A673 (cell line): ENCODE results near the gene RGS2. TPM values are rescaled to one million over a fixed set of nuclear protein-coding genes. Genes with fewer than 3 reads are reported as not detected.

Source experiments
- BruUV-seq: library from RNA; stranded (reverse); fragments of 400-500 nt; replicated peaks from 2 replicates; lab custom pipeline; 2021; lab: Mats Ljungman, UMichigan
- CTCF ChIA-PET: fragments of 300-600 bp; sonication (Branson Sonifier 250); formaldehyde crosslinking; loops from one replicate; lab custom pipeline; 2022; ENCODE audit warnings: antibody characterized with exemption; lab: Charles Lee
- POLR2A ChIA-PET: fragments of 300-600 bp; sonication (Branson Sonifier 250); formaldehyde crosslinking; loops from one replicate; lab custom pipeline; 2022; ENCODE audit warnings: antibody characterized with exemption; ENCODE audit not compliant: low non-redundant PET; lab: Charles Lee
- DNase-seq: peaks from one replicate; pipeline ENCODE4 v3.0.0-alpha.2; 2015; ENCODE audit warnings: low spot score
- H3K27ac ChIP-seq: fragments of 200-600 bp; sonication (generic); 2 replicates; pipeline ENCODE4 v1.5.1; 2016; ENCODE audit warnings: mixed run types, low read depth, mild to moderate bottlenecking, mixed read lengths, antibody characterized with exemption, low read length; ENCODE audit not compliant: poor library complexity, severe bottlenecking
- H3K27me3 ChIP-seq: fragments of 200-600 bp; sonication (generic); replicated peaks from 2 replicates; pipeline ENCODE4 v1.6.1; 2017; ENCODE audit warnings: mixed run types, low read depth, mild to moderate bottlenecking, mixed read lengths, antibody characterized with exemption, low read length; ENCODE audit not compliant: insufficient read depth, poor library complexity
- H3K36me3 ChIP-seq: fragments of 200-600 bp; sonication (generic); 2 replicates; pipeline ENCODE4 v1.6.1; 2016; ENCODE audit warnings: mixed run types, mild to moderate bottlenecking, mixed read lengths, antibody characterized with exemption, low read length; ENCODE audit not compliant: insufficient read depth, poor library complexity, severe bottlenecking
- H3K4me1 ChIP-seq: fragments of 200-600 bp; sonication (generic); 2 replicates; pipeline ENCODE4 v1.6.1; 2017; ENCODE audit warnings: mixed run types, mild to moderate bottlenecking, mixed read lengths, antibody characterized with exemption, low read length; ENCODE audit not compliant: insufficient read depth, poor library complexity, severe bottlenecking
- H3K4me3 ChIP-seq: fragments of 200-600 bp; sonication (generic); 2 replicates; pipeline ENCODE4 v1.5.1; 2016; ENCODE audit warnings: low read depth, mixed run types, mild to moderate bottlenecking, mixed read lengths, low read length; ENCODE audit not compliant: poor library complexity, severe bottlenecking
- H3K9me3 ChIP-seq: fragments of 200-600 bp; sonication (generic); 2 replicates; pipeline ENCODE4 v1.6.1; 2016; ENCODE audit warnings: mixed run types, low read depth, mild to moderate bottlenecking, mixed read lengths, antibody characterized with exemption, low read length; ENCODE audit not compliant: poor library complexity, severe bottlenecking
- EZH2 ChIP-seq: fragments of 200-600 bp; sonication (generic); IDR thresholded peaks from 2 replicates; pipeline ENCODE4 v1.6.1; 2017; ENCODE audit warnings: borderline replicate concordance, low read depth, mild to moderate bottlenecking, mixed read lengths, antibody characterized with exemption, low read length; ENCODE audit not compliant: poor library complexity, severe bottlenecking
- intact Hi-C: fragments of 100-400 bp; cut with micrococcal nuclease; formaldehyde crosslinking; loops from one replicate; pipeline ENCODE4 v1.10.0; 2022; ENCODE audit not compliant: unreplicated experiment
- total RNA-seq: library from RNA; stranded (reverse); gene quantifications from 2 replicates; pipeline ENCODE4 v1.2.3, GENCODE V29; 2021
- TF ChIP-seq, protein P1 (sequence below): fragments of 300-800, 200-600 bp; sonication (generic); conservative IDR thresholded peaks from 2 replicates; pipeline ENCODE4 v1.5.1; 2017; ENCODE audit warnings: low read depth, mild to moderate bottlenecking, antibody characterized with exemption, low read length, moderate library complexity, mixed read lengths

RGS2 gene
- total RNA-seq, 1 experiment from 2014 or later: 24.7 TPM

DNA sequence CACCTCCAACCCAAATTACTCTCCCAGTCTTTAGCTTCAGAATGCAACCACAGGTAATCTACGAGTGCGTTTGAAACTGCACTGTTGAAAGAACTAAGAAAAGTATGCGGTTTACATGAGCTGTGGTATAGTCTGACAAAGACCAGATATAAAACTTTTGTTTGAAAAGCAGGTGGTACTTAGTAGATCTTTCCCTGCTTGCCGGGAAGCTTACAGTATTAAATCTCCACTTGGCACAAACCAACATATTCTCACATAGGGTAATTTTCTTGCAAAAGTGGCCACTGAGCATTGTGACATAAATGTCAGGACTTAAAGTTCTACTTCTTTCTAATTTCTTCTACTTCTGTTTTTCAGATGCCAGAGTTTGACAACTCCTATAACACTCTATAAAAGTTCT, 8.4 kb downstream of the RGS2 start:
- H3K4me1 ChIP-seq: no peaks in the 10 kb centered on the region
- H3K27me3 ChIP-seq: no peaks in the 10 kb centered on the region
- CTCF ChIA-PET: no interaction called here
- no peak overlapping the region for H3K4me3 ChIP-seq
- no peak overlapping the region for H3K27ac ChIP-seq
- no peaks in the 10 kb centered on the region for H3K36me3 ChIP-seq
- BruUV-seq: no TSS peak
- intact Hi-C loops: no loop called here
- DNase-seq: no peak
- POLR2A ChIA-PET: no interaction called here
- TF ChIP-seq EZH2: no peak
- TF ChIP-seq, protein P1, sequence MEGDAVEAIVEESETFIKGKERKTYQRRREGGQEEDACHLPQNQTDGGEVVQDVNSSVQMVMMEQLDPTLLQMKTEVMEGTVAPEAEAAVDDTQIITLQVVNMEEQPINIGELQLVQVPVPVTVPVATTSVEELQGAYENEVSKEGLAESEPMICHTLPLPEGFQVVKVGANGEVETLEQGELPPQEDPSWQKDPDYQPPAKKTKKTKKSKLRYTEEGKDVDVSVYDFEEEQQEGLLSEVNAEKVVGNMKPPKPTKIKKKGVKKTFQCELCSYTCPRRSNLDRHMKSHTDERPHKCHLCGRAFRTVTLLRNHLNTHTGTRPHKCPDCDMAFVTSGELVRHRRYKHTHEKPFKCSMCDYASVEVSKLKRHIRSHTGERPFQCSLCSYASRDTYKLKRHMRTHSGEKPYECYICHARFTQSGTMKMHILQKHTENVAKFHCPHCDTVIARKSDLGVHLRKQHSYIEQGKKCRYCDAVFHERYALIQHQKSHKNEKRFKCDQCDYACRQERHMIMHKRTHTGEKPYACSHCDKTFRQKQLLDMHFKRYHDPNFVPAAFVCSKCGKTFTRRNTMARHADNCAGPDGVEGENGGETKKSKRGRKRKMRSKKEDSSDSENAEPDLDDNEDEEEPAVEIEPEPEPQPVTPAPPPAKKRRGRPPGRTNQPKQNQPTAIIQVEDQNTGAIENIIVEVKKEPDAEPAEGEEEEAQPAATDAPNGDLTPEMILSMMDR: no peak
- no peaks in the 10 kb centered on the region for H3K9me3 ChIP-seq

DNA sequence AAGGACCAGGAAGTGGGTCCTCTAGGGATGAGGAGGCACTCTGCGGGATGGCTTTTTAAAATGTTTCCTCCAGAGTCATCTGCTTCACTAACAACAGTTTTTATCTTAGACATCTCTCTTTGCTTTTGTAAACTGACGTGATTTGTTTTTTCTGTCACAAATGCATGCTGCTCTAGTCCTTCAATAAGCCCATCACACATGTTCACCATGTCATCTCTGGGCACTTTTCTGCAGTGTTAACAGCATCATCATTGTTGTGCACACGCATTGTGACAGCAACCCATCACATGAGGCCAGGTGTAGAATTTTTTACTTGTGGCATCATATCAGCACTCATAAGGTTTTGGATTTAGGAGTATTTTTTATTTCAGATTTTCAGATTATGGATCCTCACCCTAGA, 12.5 kb downstream of the RGS2 start:
- no TSS peak for BruUV-seq
- no peak overlapping the region for H3K27ac ChIP-seq
- ChIA-PET POLR2A (no interaction called here), CTCF (no interaction called here)
- no peaks in the 10 kb centered on the region for H3K27me3 ChIP-seq
- TF ChIP-seq, protein P1: no peak
- TF ChIP-seq EZH2: no peak
- DNase-seq: no peak
- intact Hi-C loops: no loop called here
- no peak overlapping the region for H3K4me3 ChIP-seq
- no peaks in the 10 kb centered on the region for H3K36me3 ChIP-seq
- no peaks in the 10 kb centered on the region for H3K9me3 ChIP-seq
- H3K4me1 ChIP-seq: no peaks in the 10 kb centered on the region

DNA sequence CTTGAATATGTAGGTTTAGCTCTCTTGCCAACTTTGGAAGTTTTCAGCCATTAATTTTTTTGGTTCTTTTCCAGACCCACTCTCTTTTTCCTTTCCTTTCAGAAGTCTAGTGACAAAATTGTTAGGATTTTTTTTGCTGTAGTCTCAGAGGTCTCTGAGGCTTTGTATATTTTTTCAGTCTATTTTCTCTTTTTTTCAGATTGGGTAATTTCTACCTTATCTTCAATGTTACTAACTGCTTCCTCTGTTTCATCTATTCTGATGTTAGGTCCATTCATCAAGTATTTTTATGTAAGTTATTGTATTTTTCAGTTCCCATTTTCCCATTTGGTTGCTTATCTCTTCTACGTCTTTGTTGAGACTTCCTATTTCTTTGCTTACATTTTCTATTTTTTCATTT, 15.7 kb downstream of the RGS2 start:
- BruUV-seq: no TSS peak
- TF ChIP-seq EZH2: no peak
- TF ChIP-seq, protein P1: no peak
- Histone ChIP-seq H3K9me3 (no peaks in the 10 kb centered on the region), H3K27ac (no peak overlapping the region), H3K4me1 (peaks cover 4% of the 10 kb centered on the region), H3K27me3 (no peaks in the 10 kb centered on the region), H3K4me3 (no peak overlapping the region), H3K36me3 (no peaks in the 10 kb centered on the region)
- intact Hi-C loops: no loop called here
- no peak for DNase-seq
- POLR2A ChIA-PET: no interaction called here
- CTCF ChIA-PET: no interaction called here
